ENCODE measurements around the gene RRAGD.

GRCh38 chr6:89339565-89339964, 72.5 kb downstream of the RRAGD start:
- no peak for TF ChIP-seq EZH2 (IDR thresholded peaks at IDR 0.05; ENCODE audit: insufficient read depth, poor library complexity, severe bottlenecking)
- TF ChIP-seq EZH2phosphoT487 (IDR thresholded peaks at IDR 0.05; ENCODE audit: insufficient read depth, low read depth), result no peak

Measured in GM23248 (cell line).